Fibroblast of pulmonary artery (primary cell): ENCODE results near the gene RFTN1.

ENCODE experiments used
- DNase-seq: peaks from one replicate; pipeline ENCODE4 v3.0.0-alpha.2; 2010; ENCODE audit warnings: low read depth
- H3K4me3 ChIP-seq: replicated peaks from 2 replicates; pipeline ENCODE4 v1.5.1; 2011; ENCODE audit warnings: low read depth, mild to moderate bottlenecking, control low read depth, low read length, moderate library complexity
- TF ChIP-seq, protein P1 (sequence below): IDR thresholded peaks from 2 replicates; pipeline ENCODE4 v1.5.1; 2011; ENCODE audit warnings: mild to moderate bottlenecking, control low read depth, low read length, inconsistent platforms; ENCODE audit errors: missing control alignments

The RFTN1 gene

DNA sequence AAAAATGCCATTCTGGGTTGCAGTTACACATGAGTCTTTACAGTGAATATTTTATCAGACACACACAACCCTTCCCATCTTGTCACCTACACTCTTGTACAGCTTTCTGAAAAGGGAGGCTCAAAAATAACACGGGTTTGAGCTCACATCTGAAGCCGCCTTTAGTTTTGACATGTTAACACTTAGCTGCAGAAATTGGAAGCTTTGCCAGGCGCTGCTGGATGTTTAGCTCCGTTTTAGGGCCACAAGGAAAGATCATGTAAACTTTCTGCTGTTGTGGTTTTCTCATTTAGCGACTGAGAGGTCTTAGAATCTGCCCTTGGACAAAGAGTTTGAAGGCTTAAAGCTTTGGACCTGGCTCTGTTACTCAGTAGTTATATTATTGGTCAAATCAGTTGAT lies 128.3 kb downstream of the RFTN1 start:
- no peak overlapping the region for H3K4me3 ChIP-seq
- DNase-seq, result no peak
- TF ChIP-seq, protein P1, sequence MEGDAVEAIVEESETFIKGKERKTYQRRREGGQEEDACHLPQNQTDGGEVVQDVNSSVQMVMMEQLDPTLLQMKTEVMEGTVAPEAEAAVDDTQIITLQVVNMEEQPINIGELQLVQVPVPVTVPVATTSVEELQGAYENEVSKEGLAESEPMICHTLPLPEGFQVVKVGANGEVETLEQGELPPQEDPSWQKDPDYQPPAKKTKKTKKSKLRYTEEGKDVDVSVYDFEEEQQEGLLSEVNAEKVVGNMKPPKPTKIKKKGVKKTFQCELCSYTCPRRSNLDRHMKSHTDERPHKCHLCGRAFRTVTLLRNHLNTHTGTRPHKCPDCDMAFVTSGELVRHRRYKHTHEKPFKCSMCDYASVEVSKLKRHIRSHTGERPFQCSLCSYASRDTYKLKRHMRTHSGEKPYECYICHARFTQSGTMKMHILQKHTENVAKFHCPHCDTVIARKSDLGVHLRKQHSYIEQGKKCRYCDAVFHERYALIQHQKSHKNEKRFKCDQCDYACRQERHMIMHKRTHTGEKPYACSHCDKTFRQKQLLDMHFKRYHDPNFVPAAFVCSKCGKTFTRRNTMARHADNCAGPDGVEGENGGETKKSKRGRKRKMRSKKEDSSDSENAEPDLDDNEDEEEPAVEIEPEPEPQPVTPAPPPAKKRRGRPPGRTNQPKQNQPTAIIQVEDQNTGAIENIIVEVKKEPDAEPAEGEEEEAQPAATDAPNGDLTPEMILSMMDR, result no peak

DNA sequence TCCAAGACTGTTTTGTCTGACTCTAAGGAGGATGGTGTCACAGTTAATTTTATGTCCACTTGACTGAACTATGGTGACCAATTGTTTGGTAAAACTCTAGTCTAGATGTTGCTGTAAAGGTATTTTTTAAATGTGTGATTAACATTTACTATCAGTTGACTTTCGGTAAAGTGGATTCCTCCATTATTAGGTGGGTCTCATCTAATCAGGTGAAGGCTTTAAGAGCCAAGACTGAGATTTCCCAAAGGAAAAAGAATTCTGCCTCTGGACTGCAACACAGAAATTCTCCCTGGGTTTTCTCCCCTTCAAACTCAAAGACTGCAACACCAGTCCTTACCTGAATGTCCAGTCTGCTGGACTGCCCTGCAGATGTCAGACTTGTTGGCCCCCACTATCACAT lies 129.6 kb downstream of the RFTN1 start:
- DNase-seq, result no peak
- no peak overlapping the region for H3K4me3 ChIP-seq
- TF ChIP-seq, protein P1, result no peak

DNA sequence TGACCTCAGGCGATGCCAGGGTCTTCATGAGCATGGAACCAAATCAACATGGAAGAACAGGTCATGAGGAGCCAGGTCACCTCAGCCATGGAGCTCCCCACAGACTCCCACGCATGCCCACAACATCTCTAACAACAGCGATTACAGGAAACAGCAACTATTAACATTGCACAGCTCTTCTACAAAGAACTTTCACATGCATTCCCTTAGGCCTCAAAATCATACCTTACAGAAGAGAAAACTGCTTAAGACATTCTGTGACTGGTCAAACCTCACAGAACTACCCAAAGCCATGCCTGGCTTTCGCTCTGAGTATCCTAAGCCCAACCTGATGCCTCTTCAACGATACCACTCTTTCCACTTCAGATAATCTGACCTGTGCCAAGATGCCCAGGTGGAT lies 130.7 kb downstream of the RFTN1 start:
- TF ChIP-seq, protein P1, result no peak
- H3K4me3 ChIP-seq, result no peak overlapping the region
- no peak for DNase-seq

DNA sequence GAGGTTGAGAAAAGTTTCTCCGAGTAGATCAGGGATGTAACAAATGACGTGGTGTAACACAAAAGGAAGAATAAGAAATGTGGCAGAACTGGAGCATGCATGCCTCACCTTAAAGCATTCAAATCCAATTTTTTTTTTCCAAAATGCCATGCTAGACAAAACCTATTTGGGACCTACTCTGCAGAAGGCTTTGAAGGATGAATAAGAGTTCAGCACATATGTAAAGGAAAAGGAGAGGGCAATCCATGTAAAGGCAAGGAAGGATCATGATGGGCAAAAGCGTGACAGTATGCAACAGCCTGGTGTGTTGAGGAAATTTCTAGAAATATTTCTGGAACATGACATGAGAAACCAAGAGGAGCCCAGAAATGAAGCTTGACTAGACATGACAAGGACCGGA lies 132.1 kb downstream of the RFTN1 start:
- no peak for DNase-seq
- no peak overlapping the region for H3K4me3 ChIP-seq
- TF ChIP-seq, protein P1, result no peak

DNA sequence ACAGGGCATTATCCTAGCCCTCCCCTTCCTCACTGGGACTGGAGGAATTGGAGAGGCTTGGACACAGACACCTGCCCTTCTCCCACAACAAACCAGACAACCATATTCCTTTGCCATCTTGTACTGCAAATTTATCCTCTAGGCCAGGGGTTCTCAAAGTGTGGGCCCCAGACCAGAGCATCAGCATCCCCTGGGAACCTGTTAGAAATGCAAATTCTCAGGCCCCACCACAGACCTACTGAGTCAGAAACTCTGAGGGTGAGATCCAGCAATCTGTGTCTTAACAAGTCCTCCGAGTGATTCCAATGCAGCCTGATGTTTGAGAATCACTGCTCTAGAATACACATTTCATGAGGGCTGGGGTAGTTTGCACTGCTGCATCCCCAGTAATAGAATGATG lies 133.1 kb downstream of the RFTN1 start:
- no peak overlapping the region for H3K4me3 ChIP-seq
- TF ChIP-seq, protein P1, result no peak
- DNase-seq, result no peak

DNA sequence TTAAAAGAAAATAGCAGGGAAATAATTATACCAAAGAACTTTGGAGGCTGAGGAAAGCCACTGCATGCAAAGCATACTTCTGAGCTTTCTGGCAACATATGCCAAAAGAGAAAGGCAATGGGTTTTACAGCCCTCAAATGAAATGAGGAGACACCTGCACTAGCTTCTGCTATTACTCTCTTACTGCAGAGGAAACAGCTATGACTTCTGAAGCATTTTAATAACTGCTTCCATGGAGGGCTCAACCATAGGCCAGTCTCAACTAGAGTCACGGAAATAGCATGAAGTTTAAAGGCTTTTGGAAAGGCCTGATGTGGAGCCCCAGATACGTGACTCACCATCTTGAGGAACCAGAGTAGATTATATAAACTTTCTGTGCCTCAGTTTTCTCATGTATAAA lies 133.7 kb downstream of the RFTN1 start:
- TF ChIP-seq, protein P1, result no peak
- H3K4me3 ChIP-seq, result no peak overlapping the region
- DNase-seq, result no peak

DNA sequence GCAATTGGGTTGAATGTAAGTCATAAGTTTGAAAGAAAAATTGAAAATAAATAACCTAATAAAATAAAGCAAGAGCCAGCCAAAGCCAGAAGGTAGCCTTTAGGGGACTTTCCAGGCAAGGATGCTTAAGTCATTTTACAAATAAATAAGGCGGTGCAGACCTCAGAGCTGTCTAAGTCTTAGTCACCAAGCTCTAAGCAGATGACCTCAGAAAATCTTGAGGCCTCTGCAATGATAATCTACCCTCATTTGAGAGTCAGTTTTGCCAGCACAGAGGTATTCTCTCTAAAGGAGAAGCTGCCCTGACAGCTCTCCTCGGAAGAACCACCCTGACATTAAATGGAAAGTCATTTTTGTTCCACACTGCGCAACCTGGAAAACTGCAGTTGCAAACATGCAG lies 134.6 kb downstream of the RFTN1 start:
- TF ChIP-seq, protein P1, result no peak

More for the DNA sequence above, 134.6 kb downstream of the RFTN1 start:
- no peak overlapping the region for H3K4me3 ChIP-seq
- no peak for DNase-seq
